Measurements from ENCODE around the gene STIM1. TPM values are rescaled to one million over a fixed set of nuclear protein-coding genes. Genes with fewer than 3 reads are reported as not detected.

The STIM1 gene
- total RNA-seq, 1 donor from 2014 or later = 16.5 TPM

- H3K4me3 ChIP-seq (ENCODE audit: low read depth, low read length) = no peak overlapping the region
- DNase-seq (ENCODE audit: low read depth) = no peak
- TF ChIP-seq, protein P1, sequence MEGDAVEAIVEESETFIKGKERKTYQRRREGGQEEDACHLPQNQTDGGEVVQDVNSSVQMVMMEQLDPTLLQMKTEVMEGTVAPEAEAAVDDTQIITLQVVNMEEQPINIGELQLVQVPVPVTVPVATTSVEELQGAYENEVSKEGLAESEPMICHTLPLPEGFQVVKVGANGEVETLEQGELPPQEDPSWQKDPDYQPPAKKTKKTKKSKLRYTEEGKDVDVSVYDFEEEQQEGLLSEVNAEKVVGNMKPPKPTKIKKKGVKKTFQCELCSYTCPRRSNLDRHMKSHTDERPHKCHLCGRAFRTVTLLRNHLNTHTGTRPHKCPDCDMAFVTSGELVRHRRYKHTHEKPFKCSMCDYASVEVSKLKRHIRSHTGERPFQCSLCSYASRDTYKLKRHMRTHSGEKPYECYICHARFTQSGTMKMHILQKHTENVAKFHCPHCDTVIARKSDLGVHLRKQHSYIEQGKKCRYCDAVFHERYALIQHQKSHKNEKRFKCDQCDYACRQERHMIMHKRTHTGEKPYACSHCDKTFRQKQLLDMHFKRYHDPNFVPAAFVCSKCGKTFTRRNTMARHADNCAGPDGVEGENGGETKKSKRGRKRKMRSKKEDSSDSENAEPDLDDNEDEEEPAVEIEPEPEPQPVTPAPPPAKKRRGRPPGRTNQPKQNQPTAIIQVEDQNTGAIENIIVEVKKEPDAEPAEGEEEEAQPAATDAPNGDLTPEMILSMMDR (conservative IDR thresholded peaks at IDR 0.05; ENCODE audit: low read depth, low read length) = peak; percentile 0
Measured at GRCh38 chr11:4065086-4065485, 209.6 kb downstream of the STIM1 start.

DNA sequence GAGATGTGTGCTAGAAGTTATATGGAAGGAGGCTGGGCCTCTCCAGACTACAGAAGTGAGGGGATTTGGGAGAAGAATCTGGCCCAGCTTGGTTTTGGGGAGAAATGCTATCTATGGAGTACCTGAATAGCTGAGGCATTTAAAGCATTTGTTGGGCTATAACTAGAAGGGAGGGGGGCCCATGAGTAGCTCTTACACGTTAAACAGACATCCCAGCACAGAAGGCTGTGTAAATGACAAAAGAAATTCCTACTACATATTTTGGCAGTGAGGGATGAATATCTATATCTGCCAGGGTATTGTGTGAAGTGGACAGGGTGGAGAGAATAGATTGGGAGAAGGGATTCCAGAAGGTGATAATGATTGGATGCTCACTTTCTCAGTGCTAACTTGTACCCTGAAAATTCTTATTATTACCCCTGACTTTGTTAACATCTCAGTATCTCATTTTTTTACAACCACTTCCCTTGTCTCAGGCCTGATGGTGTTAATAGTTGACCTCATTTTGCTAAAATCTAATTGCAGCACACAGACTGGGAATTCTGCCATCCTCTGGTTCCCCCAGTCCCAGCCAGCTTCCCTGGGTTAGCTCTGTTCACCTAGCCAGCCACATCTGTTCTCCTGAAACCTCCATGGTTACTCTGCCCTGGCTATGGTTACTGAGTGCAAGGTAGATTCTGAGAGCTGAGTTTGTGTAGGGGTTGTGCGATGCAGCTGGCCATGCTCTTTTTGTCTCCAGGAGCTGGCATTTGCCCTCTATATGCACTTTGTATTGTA lies 210.3 kb downstream of the STIM1 start:
- no peak for DNase-seq (ENCODE audit: low read depth)
- TF ChIP-seq, protein P1 (conservative IDR thresholded peaks at IDR 0.05; ENCODE audit: low read depth, low read length) = no peak
- no peak overlapping the region for H3K4me3 ChIP-seq (ENCODE audit: low read depth, low read length)

DNA sequence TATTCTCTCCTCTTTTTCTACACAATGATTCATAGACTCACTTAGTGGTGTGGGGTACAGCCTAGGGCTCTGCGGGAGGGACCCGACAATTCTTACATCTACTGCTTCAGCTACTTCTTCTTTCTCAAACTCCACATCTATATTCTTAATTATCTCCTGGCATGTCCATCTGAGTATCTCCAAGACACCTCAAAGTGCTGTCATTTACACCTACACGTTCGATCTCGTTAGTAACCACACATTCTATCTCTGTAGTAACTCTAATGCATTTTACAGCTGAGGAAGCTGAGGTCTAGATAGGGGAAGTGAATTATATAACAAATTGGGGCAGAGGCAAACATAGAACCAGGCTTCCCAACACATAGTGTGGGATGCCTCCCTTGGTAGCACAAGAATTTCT lies 211.4 kb downstream of the STIM1 start:
- H3K4me3 ChIP-seq (ENCODE audit: low read depth, low read length) = no peak overlapping the region

GRCh38 chr11:4068962-4069361 lies 213.5 kb downstream of the STIM1 start:
- no peak for DNase-seq (ENCODE audit: low read depth)
- no peak overlapping the region for H3K4me3 ChIP-seq (ENCODE audit: low read depth, low read length)
- TF ChIP-seq, protein P1 (conservative IDR thresholded peaks at IDR 0.05; ENCODE audit: low read depth, low read length) = no peak

More for the DNA sequence above, 211.4 kb downstream of the STIM1 start:
- DNase-seq (ENCODE audit: low read depth) = no peak
- TF ChIP-seq, protein P1 (conservative IDR thresholded peaks at IDR 0.05; ENCODE audit: low read depth, low read length) = no peak

DNA sequence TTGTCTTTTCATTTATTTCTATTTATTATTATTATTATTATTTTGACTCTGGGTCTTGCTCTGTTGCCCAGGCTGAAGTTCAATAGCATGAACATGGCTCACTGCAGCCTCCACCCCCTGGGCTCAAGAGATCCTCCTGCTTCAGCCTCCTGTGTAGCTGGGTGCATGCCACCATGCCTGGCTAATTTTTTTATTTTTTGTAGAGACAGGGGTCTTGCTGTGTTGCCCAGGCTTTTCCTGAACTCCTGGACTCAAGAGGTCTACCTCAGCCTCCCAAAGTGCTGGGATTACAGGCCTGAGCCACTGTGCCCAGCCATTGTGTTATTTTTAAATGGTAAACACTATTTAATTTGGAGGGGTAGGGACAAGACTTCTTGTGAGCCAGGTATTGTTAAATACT lies 215.9 kb downstream of the STIM1 start:
- H3K4me3 ChIP-seq (ENCODE audit: low read depth, low read length) = no peak overlapping the region
- TF ChIP-seq, protein P1 (conservative IDR thresholded peaks at IDR 0.05; ENCODE audit: low read depth, low read length) = no peak
- DNase-seq (ENCODE audit: low read depth) = no peak

- TF ChIP-seq, protein P1 (conservative IDR thresholded peaks at IDR 0.05; ENCODE audit: low read depth, low read length) = no peak
- DNase-seq (ENCODE audit: low read depth) = no peak
Measured at GRCh38 chr11:4071914-4072313, 216.4 kb downstream of the STIM1 start.

More at GRCh38 chr11:4071914-4072313, 216.4 kb downstream of the STIM1 start:
- no peak overlapping the region for H3K4me3 ChIP-seq (ENCODE audit: low read depth, low read length)
